ENCODE measurements around the gene GPRIN3.

DNA sequence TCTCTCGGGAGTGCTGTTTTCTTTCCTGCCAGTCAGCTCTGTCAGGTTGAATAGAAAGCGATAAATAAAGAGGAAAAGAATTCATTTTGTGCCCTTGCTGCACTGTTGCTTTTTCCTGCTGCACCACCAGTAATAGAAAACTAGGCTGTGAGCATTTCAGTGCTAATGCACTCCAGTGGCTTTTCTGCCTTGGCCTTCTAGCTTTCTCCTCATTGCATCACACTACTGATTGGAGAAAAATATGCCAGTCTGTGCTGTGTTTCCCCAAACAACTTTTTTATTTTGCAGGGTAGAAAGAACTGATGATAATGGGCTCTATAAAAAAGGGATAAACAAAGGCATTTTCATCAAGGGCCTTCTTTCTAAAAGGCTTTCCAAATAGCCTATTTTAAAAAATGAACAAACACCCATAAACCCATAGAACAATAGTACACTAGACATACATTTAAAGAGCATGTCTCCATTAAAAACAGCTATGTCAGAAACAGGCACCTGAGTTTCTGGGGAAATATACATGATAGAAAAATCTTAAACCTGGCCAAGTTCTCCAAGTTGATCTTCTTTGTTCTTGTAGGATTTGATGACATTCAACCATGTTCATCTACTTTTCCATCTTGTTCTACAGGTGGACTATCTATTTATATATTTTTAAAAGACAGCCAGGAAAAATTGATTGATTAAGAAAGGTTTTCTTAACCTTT, 86.3 kb downstream of the GPRIN3 start:
- TF ChIP-seq CTCF (IDR thresholded peaks at IDR 0.05), result no peak
- no peak for TF ChIP-seq POLR2AphosphoS5 (IDR thresholded peaks at IDR 0.05)
- no peak for TF ChIP-seq EP300 (IDR thresholded peaks at IDR 0.05)
- TF ChIP-seq POLR2A (IDR thresholded peaks at IDR 0.05), result no peak
